CD4-positive, alpha-beta T cell treated with Interleukin-4 for 4 hours (primary cell): ENCODE data around the gene LRBA.
"Not testable (repeated sequence)": the region's sequence is repeated elsewhere in the genome, so short reads cannot be mapped to it uniquely, and the experiment has no call there.

ENCODE experiments used
- DNase-seq: peaks from one replicate; pipeline ENCODE4 v3.0.0-alpha.2; 2020

The LRBA gene

GRCh38 chr4:151014521-151015458, at the start of gene LRBA:
LRBA (minus strand) TSS chr4:151015284; CDS start chr4:151014642, 642 bp downstream.
- peak; percentile 82 for DNase-seq

GRCh38 chr4:151063143-151063542, 48.1 kb upstream of the LRBA start:
- DNase-seq: not testable (repeated sequence)

GRCh38 chr4:151055539-151055938, 40.5 kb upstream of the LRBA start:
- DNase-seq: no peak

DNA sequence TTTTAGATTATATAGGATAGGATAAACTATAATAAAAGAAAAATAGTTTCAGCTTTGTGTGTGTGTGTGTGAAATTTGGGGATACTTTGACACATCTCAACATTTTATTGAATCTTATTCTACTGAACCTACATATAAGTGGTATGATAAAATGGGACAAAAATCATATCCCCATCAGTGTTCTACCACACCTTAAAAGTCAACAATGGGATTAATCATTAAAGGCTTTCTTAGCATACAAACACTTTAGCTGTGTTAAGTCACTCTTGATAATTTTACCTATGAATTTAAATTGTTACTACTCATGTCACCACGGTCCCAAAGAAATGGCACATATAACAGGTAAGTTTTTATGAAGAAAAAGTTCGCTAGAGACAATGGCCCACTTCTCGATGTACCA, 37.7 kb upstream of the LRBA start:
- DNase-seq: no peak

DNA sequence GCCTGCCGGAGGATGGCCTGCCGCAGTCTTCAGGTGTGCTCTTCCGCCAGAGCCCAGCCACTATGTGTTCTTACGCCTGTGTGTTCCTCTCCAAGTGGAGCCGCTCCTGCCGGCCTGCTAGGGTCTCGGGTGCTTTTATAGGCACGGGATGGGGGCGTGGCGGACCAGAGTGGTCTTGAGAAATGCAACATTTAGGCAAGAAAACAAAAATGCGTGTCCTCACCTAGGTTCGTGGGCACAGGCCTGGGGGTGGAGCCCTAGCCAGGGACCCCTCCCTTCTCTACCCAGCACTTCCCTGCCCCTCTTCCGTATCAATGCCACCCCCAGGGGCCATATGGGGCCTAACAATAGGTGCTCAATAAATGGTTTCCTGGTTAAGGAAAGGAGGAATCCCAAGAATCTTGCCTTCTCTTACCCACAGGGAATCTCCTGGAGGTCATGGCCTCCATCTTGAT, 34.4 kb upstream of the LRBA start:
- DNase-seq: no peak

DNA sequence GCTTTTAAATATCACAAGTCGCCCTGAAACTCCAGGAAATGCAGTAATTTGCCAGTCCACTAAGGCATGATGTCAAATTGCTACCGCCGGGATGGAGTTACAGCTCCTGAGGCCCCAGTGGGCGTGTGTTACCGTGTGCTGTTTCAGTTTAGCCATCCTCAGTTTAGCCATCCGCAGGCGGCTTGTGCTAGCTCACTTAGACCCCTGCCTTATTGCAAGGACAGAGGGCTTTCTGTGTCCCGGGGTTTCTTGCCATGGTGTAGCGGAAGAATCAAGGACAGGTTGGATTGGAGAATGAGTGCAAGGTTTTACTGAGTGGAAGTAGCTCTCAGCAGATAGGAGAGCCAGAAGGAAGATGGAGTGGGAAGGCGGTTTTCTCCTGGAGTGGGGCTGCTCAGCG, 33.8 kb upstream of the LRBA start:
- no peak for DNase-seq

DNA sequence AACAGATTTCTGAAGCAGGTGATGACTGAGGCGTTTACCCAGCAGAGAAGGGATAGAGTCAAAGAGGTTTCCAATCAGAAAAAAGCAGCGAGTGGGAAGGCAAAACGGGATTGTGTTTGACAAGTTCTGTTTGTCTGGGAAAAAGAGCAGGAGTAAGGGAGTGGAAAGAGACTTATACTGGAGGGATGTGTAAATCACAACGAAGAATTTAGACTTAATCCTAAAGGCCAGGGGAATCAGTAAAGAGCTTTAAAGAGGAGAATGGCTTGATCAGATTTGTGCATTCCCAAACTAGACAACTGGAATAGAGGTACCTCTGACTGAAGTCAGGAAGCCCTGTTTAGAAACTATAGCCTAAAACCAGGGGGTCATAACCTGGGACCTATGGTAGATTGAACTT, 31.5 kb upstream of the LRBA start:
- no peak for DNase-seq

GRCh38 chr4:151045907-151046306, 30.8 kb upstream of the LRBA start:
- DNase-seq: no peak

DNA sequence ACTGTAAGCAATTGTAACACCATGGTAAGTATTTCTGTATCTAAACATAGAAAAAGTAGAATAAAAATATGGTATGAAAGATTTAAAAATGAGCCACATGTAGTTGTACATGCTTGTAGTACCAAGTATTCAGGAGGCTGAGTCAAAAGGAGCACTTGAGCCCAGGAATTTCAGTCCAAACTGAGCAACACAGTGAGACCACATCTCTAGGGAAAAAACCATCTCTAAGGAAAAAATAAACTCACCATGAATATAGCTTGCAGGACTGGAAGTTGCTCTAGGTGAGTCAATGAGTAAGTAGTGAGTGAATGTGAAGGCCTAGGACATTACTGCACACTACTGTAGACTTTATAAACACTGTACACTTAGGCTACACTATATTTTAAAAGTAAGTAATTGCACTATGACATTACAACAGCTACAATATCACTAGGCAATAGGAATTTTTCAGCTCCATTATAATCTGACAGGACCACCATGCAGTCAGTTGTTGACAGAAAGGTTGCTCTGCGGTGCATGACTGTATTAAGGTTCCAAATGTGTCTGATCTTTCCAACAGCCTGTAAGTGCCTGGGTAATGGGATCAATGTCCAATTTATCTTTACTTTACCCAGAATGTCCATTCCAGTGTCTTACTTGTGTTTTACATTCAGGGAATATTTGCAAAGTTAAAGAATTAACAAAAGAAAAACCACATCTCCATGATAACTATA, 28.9 kb upstream of the LRBA start:
- no peak for DNase-seq

DNA sequence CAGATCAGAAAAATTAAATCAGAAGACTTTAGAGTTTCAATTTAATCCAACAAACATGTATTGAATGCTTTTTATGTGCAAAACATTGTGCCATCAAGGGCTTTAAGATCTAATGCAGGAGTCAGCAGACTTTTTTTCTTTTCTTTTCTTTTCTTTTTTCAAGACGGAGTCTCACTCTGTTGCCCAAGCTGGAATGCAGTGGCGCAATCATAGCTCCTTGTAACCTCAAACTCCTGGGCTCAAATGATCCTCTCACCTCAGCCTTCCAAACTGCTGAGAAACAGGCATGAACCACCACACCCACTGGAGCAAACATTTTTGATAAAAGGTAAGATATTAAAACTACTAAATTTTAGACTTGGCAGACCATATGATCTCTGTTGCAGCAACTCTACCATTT, 24.6 kb upstream of the LRBA start:
- no peak for DNase-seq

GRCh38 chr4:151038452-151039157, 23.5 kb upstream of the LRBA start:
- DNase-seq: no peak

GRCh38 chr4:151035911-151036310, 20.8 kb upstream of the LRBA start:
- DNase-seq: no peak

GRCh38 chr4:151035328-151035727, 20.2 kb upstream of the LRBA start:
- DNase-seq: no peak

GRCh38 chr4:151034829-151035228, 19.7 kb upstream of the LRBA start:
- no peak for DNase-seq

- DNase-seq: no peak
Measured at GRCh38 chr4:151031831-151032605, 16.9 kb upstream of the LRBA start.

GRCh38 chr4:151029537-151029936, 14.5 kb upstream of the LRBA start:
- DNase-seq: no peak

- not testable (repeated sequence) for DNase-seq
Measured at GRCh38 chr4:151029006-151029405, 13.9 kb upstream of the LRBA start.

DNA sequence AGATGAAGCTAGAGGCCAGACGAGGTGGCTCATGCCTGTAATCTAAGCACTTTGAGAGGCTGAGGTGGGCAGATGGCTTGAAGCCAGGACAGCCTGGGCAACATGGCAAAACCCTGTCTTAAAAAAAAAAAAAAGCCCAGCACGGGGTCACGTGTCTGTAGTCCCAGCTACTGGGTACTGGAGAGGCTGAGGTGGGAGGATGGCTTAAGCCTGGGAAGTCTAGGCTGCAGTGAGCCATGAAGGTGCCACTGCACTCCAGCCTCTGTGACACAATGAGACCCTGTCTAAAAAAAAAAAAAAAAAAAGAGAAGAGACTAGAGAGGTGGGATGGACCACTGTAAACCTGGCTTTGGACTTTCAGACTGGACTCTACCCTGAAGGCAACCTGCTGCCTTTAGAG, 10.7 kb upstream of the LRBA start:
- DNase-seq: no peak

- no peak for DNase-seq
Measured at GRCh38 chr4:151022586-151022985, 7.5 kb upstream of the LRBA start.

DNA sequence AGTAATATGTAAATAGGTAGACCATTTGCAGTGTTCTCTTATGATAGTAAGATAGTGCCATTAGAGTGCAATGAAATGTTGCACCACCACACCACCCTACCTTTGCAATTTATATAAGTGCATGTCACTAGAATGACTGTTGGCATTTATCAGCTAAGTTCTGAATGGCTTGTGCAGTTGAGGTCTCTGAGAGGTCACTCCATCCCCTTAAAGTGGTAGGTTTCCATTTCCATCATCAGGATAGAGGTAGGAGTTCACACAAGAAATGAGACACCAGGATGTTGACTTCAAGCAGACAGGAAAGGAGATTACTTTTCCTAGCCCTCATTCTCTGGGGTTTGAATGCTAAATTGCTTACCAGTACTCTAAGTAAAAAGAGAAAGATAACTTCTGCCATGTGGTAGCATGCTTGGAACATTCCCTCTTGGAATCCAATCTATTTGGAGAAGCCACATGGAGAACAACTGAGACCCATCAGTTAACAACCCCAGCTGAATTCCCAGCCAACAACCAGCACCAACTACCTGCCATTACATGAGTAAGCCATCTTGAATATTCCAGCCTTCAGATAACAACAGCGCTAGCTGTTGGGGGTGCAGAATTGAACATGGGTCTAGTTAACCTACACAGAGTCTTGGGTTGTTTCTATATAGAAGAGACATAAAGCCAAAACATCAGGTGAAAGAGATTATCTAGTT, 6.7 kb upstream of the LRBA start:
- DNase-seq: no peak

DNA sequence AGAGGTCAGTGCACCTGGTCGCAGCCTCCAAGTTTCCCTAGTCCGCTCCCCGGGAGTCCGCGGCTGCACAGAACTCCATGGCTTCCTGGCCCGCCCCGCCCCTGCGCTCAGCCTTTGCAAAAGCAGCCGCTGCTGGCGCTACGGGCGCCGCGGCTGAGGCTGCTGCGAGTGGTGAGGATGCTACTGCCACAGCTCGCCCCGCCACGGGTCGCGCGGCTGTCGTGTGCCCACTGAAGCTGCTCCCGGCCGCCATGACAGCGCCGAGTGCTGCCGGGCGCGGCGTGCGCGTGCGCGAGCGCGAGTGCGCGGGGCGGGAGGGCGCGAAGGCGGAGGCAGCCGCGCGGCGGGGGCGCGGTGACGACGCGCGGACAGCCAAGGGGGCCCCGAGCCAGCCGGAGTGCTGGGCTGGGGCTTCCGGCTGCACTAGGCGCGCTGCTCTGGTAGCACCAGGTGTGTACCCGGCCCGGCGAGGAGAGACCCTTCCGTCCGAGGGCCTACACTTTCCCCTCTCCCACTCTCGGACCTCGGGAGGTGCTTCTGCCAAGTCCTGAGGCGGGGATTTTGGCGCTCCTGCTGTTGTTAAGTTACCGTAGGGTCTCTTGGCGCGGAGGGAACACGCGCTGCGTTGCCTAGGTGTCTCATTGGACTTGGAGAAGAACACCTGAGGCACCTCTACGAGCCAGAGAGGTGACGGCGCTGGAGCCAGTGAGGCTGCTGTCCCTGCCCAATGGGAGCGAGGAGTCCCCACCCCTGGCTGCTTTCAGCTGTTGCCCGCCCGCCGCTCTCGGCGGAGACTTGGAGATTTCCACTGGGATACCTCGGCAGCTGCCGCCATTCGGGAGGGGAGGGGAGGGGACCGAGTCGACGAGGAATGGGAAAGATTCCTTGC, 619 bp upstream of the LRBA start:
- peak; percentile 76 for DNase-seq
